H1 (cell line): ENCODE results near the gene TRIOBP. TPM values are rescaled to one million over a fixed set of nuclear protein-coding genes. Genes with fewer than 3 reads are reported as not detected.

ENCODE experiments used
- CTCF ChIA-PET: fragments of 300-600 bp; sonication (Branson Sonifier 250); formaldehyde crosslinking; loops from one replicate; lab custom pipeline; 2021; ENCODE audit not compliant: partially characterized antibody; lab: Charles Lee
- POLR2A ChIA-PET: fragments of 300-600 bp; sonication (Branson Sonifier 250); formaldehyde crosslinking; loops from one replicate; lab custom pipeline; 2021; ENCODE audit warnings: inconsistent platforms; ENCODE audit not compliant: partially characterized antibody; lab: Charles Lee
- DNase-seq, 2 experiments: peaks; one replicate each; pipeline versions ENCODE4 v3.0.0 to v3.0.0-alpha.2; 2010 to 2022; ENCODE audit warnings: low spot score in 2 of 2, low read depth in 1 of 2, mixed read lengths in 1 of 2
- FAIRE-seq: peaks from 2 replicates; lab custom pipeline; 2011; peaks lifted over from hg19 to GRCh38; lab: Jason Lieb, UNC
- H2AFZ ChIP-seq: 2 replicates; pipeline ENCODE4 v1.8.1; 2012; ENCODE audit warnings: low read length, inconsistent platforms
- H2AK5ac ChIP-seq: 2 replicates; pipeline ENCODE4 v1.6.1; 2013; ENCODE audit warnings: low read depth, low read length
- H2BK120ac ChIP-seq: replicated peaks from 2 replicates; pipeline ENCODE3; 2013; ENCODE audit warnings: low read depth, low read length, inconsistent platforms
- H2BK12ac ChIP-seq: 2 replicates; pipeline ENCODE4 v1.6.1; 2013; ENCODE audit warnings: low read depth, low read length
- H2BK15ac ChIP-seq: 2 replicates; pipeline ENCODE4 v1.6.1; 2013; ENCODE audit warnings: low read length
- H2BK20ac ChIP-seq: 2 replicates; pipeline ENCODE4 v1.6.1; 2013; ENCODE audit warnings: low read length
- H2BK5ac ChIP-seq: 2 replicates; pipeline ENCODE4 v1.6.1; 2013; ENCODE audit warnings: low read depth, low read length
- H3K14ac ChIP-seq: 2 replicates; pipeline ENCODE4 v1.6.1; 2013; ENCODE audit warnings: inconsistent platforms; ENCODE audit not compliant: insufficient read length
- H3K18ac ChIP-seq: 2 replicates; pipeline ENCODE4 v1.6.1; 2013; ENCODE audit warnings: low read length; ENCODE audit errors: extremely low read depth
- H3K23ac ChIP-seq: 2 replicates; pipeline ENCODE4 v1.6.1; 2013; ENCODE audit warnings: inconsistent platforms; ENCODE audit not compliant: insufficient read length
- H3K23me2 ChIP-seq: 2 replicates; pipeline ENCODE4 v1.6.1; 2013; ENCODE audit warnings: low read depth, low read length
- H3K27ac ChIP-seq: 2 replicates; pipeline ENCODE4 v1.6.1; 2011; ENCODE audit warnings: low read depth, low read length, inconsistent platforms
- H3K27me3 ChIP-seq, 4 experiments: replicated peaks in 1 of 4; 1 replicate in 1 of 4; 2 replicates in 3 of 4; pipeline versions ENCODE4 v1.6.1 to v1.8.1; 2011 to 2013; ENCODE audit warnings: low read length in 3 of 4, mild to moderate bottlenecking in 3 of 4, inconsistent platforms in 2 of 4, mixed read lengths in 2 of 4, moderate library complexity in 1 of 4; ENCODE audit not compliant: control insufficient read depth in 3 of 4, insufficient read depth in 3 of 4; ENCODE audit errors: extremely low read depth in 1 of 4
- H3K36me3 ChIP-seq, 4 experiments: 2 replicates each; pipeline versions ENCODE4 v1.6.1 to v1.8.1; 2011 to 2013; ENCODE audit warnings: mild to moderate bottlenecking in 4 of 4, low read length in 3 of 4, moderate library complexity in 2 of 4, control low read depth in 1 of 4, inconsistent platforms in 1 of 4; ENCODE audit not compliant: insufficient read depth in 4 of 4, control insufficient read depth in 2 of 4
- H3K4ac ChIP-seq: replicated peaks from 2 replicates; pipeline ENCODE3; 2013; ENCODE audit warnings: low read length, low read depth, mixed read lengths, inconsistent platforms; ENCODE audit not compliant: insufficient read length
- H3K4me1 ChIP-seq, 4 experiments: replicated peaks in 1 of 4; 1 replicate in 1 of 4; 2 replicates in 3 of 4; pipeline versions ENCODE4 v1.6.1 to v1.8.1; 2011 to 2013; ENCODE audit warnings: low read length in 3 of 4, inconsistent platforms in 2 of 4, mixed read lengths in 1 of 4; ENCODE audit not compliant: insufficient read depth in 4 of 4, control insufficient read depth in 3 of 4
- H3K4me2 ChIP-seq, 2 experiments: 2 replicates each; pipeline versions ENCODE4 v1.6.1 to v1.8.1; 2011 to 2013; ENCODE audit warnings: low read depth in 2 of 2, low read length in 2 of 2, control low read depth in 1 of 2, inconsistent platforms in 1 of 2, mild to moderate bottlenecking in 1 of 2; ENCODE audit not compliant: insufficient read depth in 1 of 2
- H3K4me3 ChIP-seq, 4 experiments: fragments of 200-600, 300-600 bp in 1 of 4; sonication (generic), shearing (Covaris generic), sonication (Bioruptor Twin) in 1 of 4; 2 replicates each; pipeline versions ENCODE4 v1.5.1 to v1.8.1; 2011 to 2016; ENCODE audit warnings: low read length in 4 of 4, low read depth in 3 of 4, control low read depth in 2 of 4, inconsistent platforms in 2 of 4, mild to moderate bottlenecking in 2 of 4, mixed read lengths in 1 of 4, moderate library complexity in 1 of 4; ENCODE audit not compliant: insufficient read depth in 2 of 4; ENCODE audit errors: extremely low read depth in 1 of 4
- H3K56ac ChIP-seq: replicated peaks from 2 replicates; pipeline ENCODE3; 2013; ENCODE audit warnings: low read depth, mild to moderate bottlenecking, mixed read lengths, low read length, inconsistent platforms; ENCODE audit not compliant: insufficient read length
- H3K79me1 ChIP-seq: 2 replicates; pipeline ENCODE4 v1.6.1; 2013; ENCODE audit warnings: low read depth, low read length, control low read depth
- H3K79me2 ChIP-seq, 2 experiments: 2 replicates each; pipeline versions ENCODE4 v1.6.1 to v1.8.1; 2012 to 2013; ENCODE audit warnings: low read length in 2 of 2, mild to moderate bottlenecking in 2 of 2, inconsistent platforms in 1 of 2; ENCODE audit not compliant: insufficient read depth in 2 of 2, control insufficient read depth in 1 of 2
- H3K9ac ChIP-seq, 4 experiments: replicated peaks in 1 of 4; 1 replicate in 1 of 4; 2 replicates in 3 of 4; pipeline versions ENCODE4 v1.6.1 to v1.8.1; 2011 to 2013; ENCODE audit warnings: low read depth in 3 of 4, low read length in 3 of 4, control low read depth in 2 of 4, mild to moderate bottlenecking in 2 of 4, moderate library complexity in 2 of 4, inconsistent platforms in 1 of 4; ENCODE audit errors: extremely low read depth in 1 of 4
- H3K9me3 ChIP-seq, 2 experiments: 2 replicates each; pipeline versions ENCODE4 v1.6.1 to v1.8.1; 2012 to 2013; ENCODE audit warnings: mild to moderate bottlenecking in 2 of 2, moderate library complexity in 2 of 2, control low read depth in 1 of 2, inconsistent platforms in 1 of 2, low read depth in 1 of 2, low read length in 1 of 2, mixed read lengths in 1 of 2; ENCODE audit not compliant: insufficient read depth in 2 of 2
- H4K20me1 ChIP-seq, 2 experiments: replicated peaks in 1 of 2; 2 replicates each; pipeline versions ENCODE3 to v1.8.1; 2011 to 2013; ENCODE audit warnings: inconsistent platforms in 2 of 2, low read length in 2 of 2, mild to moderate bottlenecking in 1 of 2; ENCODE audit not compliant: insufficient read depth in 2 of 2, control insufficient read depth in 1 of 2
- H4K5ac ChIP-seq: 2 replicates; pipeline ENCODE4 v1.6.1; 2013; ENCODE audit warnings: low read length, low read depth, mixed read lengths, inconsistent platforms; ENCODE audit not compliant: insufficient read length
- H4K8ac ChIP-seq: 2 replicates; pipeline ENCODE4 v1.8.0; 2013; ENCODE audit warnings: mild to moderate bottlenecking, moderate library complexity, low read length, inconsistent platforms; ENCODE audit not compliant: insufficient read depth; ENCODE audit errors: extremely low read depth
- H4K91ac ChIP-seq: replicated peaks from 2 replicates; pipeline ENCODE3; 2013; ENCODE audit warnings: low read length, mixed read lengths, inconsistent platforms; ENCODE audit not compliant: insufficient read length
- ATF3 ChIP-seq: IDR thresholded peaks from 2 replicates; pipeline ENCODE4 v1.6.1; 2011; ENCODE audit warnings: low read depth, mild to moderate bottlenecking, low read length; ENCODE audit not compliant: insufficient read depth
- E2F6 ChIP-seq: IDR thresholded peaks from 2 replicates; pipeline ENCODE4 v1.6.1; 2012; ENCODE audit warnings: inconsistent platforms
- KDM4A ChIP-seq: IDR thresholded peaks from one replicate; pipeline ENCODE4 v1.7.1; 2012; ENCODE audit warnings: low read depth, mild to moderate bottlenecking, moderate library complexity, low read length, inconsistent platforms; ENCODE audit not compliant: severe bottlenecking
- PHF8 ChIP-seq: fragments of 200-600 bp; sonication (generic); conservative IDR thresholded peaks from 2 replicates; pipeline ENCODE4 v1.7.1; 2012; ENCODE audit warnings: low read depth, mild to moderate bottlenecking, inconsistent platforms, low read length, moderate library complexity
- RBBP5 ChIP-seq: IDR thresholded peaks from 2 replicates; pipeline ENCODE4 v1.7.1; 2012; ENCODE audit warnings: low read depth, mild to moderate bottlenecking, inconsistent platforms, low read length, moderate library complexity, borderline replicate concordance
- SIN3A ChIP-seq, 2 experiments: IDR thresholded peaks in 1 of 2; conservative IDR thresholded peaks in 1 of 2; 2 replicates each; pipeline ENCODE4 v1.6.1; 2011 to 2012; ENCODE audit warnings: low read length in 2 of 2, improper control_type of control experiment in 1 of 2, low read depth in 1 of 2, mild to moderate bottlenecking in 1 of 2
- SIRT6 ChIP-seq: IDR thresholded peaks from one replicate; pipeline ENCODE4 v1.7.1; 2012; ENCODE audit warnings: low read length, inconsistent platforms
- TBP ChIP-seq: IDR thresholded peaks from 2 replicates; pipeline ENCODE4 v1.6.1; 2011; ENCODE audit warnings: low read depth, low read length, improper control_type of control experiment
- WGBS, 2 experiments: shearing (Covaris generic) in 1 of 2; methylation state at CpG; one replicate each; pipeline versions ENCODE4 v1.1.6 to v1.1.7; 2013 to 2015; ENCODE audit warnings: low lambda C conversion rate in 2 of 2, mixed read lengths in 2 of 2, inconsistent platforms in 1 of 2, low coverage in 1 of 2, missing lambda C conversion rate in 1 of 2; ENCODE audit not compliant: insufficient replicate concordance in 2 of 2, insufficient coverage in 1 of 2, insufficient read length in 1 of 2; ENCODE audit errors: extremely low coverage in 1 of 2, missing lambda C conversion rate in 1 of 2; 5-methylcytosine and 5-hydroxymethylcytosine counted together
- polyA plus RNA-seq, 7 experiments: library from polyadenylated mRNA; depleted of rRNA in 3 of 7; stranded (reverse) in 5 of 7; unstranded in 2 of 7; fragments of >200 nt in 5 of 7; fragments of 200-250 nt in 2 of 7; gene quantifications; 1 replicate in 5 of 7; 2 replicates in 1 of 7; 4 replicates in 1 of 7; pipeline versions ENCODE4 v1.2.1 to v1.2.3, GENCODE V29; 2011 to 2013; ENCODE audit warnings: missing spikeins in 2 of 7, mixed read lengths in 2 of 7
- total RNA-seq: library from RNA; stranded (reverse); fragmentation: NEBNext Ultra II Directional; extraction: Animal tissue kit (Norgen Biotek cat#: 25700); gene quantifications from 2 replicates; pipeline ENCODE4 v1.2.1, GENCODE V29; 2021

The TRIOBP gene
- total and polyA plus RNA-seq, 2 of the 8 experiments (the other 6 are each of a cell fraction or from before 2014, with no cell fraction given) = 18.2 to 27.3 TPM

GRCh38 chr22:37748659-37749058, 51.8 kb downstream of the TRIOBP start:
- Histone ChIP-seq H3K36me3 (peaks cover 0 to 4% (median 3%) of the 10 kb centered on the region in 4 experiments; a peak in 3 of 8 replicates), H2BK20ac (no peak overlapping the region), H3K27ac (no peak overlapping the region), H3K4me2 (no peak overlapping the region), H3K79me2 (peaks cover 0 to 3% of the 10 kb centered on the region in 2 experiments; a peak in 1 of 4 replicates), H4K8ac (no peak overlapping the region; the same call in none of the 2 replicates), H3K9me3 (no peaks in the 10 kb centered on the region), H3K14ac (no peak overlapping the region), H3K23me2 (peaks cover 14% of the 10 kb centered on the region), H3K56ac (no peak overlapping the region), H2BK120ac (no peak overlapping the region), H3K9ac (no peak overlapping the region), H3K79me1 (peaks cover 3% of the 10 kb centered on the region; the same call in 1 of the 2 replicates), H3K4ac (no peak overlapping the region), H3K18ac (no peak overlapping the region), H2AFZ (no peak overlapping the region), H4K5ac (no peak overlapping the region), H2BK15ac (no peak overlapping the region), H4K91ac (no peak overlapping the region), H3K23ac (no peak overlapping the region), H2AK5ac (no peak overlapping the region), H3K4me3 (no peak overlapping the region), H3K27me3 (peaks cover 0 to 9% (median 7%) of the 10 kb centered on the region in 4 experiments; a peak in 4 of 7 replicates), H2BK5ac (no peak overlapping the region), H3K4me1 (peaks cover 0 to 25% (median 11%) of the 10 kb centered on the region in 4 experiments; a peak in 6 of 7 replicates), H4K20me1 (peaks cover 7 to 20% of the 10 kb centered on the region in 2 experiments), H2BK12ac (no peak overlapping the region)
- 91% methylated on average over 4 of the region's 8 CpGs; no CpG with 5 or more reads in 1 of the 2 experiments for WGBS, 2 experiments
- CTCF ChIA-PET = interaction anchor here (1.0 to 10.9 kb wide), 4 partner anchors 9 to 88 kb away, joined by 3 to 75 read pairs (median 8); no protein-coding TSS in a partner anchor
- POLR2A ChIA-PET = interaction anchor here (0.9 to 5.0 kb wide), 5 partner anchors 9 to 123 kb away, joined by 3 to 24 read pairs (median 5); partner anchors contain the start of gene PDXP
- FAIRE-seq (no peak), DNase-seq (no peak)
- TF ChIP-seq KDM4A = no peak
- TF ChIP-seq PHF8 = no peak
- TF ChIP-seq TBP = no peak
- TF ChIP-seq SIN3A (conservative IDR thresholded peaks at IDR 0.05 in 1 of 2, IDR thresholded peaks at IDR 0.05 in 1 of 2; ENCODE audit: low read depth in 1 of 2, low read length in 2 of 2) = no peak
- TF ChIP-seq SIRT6 = no peak
- TF ChIP-seq E2F6 = no peak
- TF ChIP-seq ATF3 = no peak
- no peak for TF ChIP-seq RBBP5
